T1000 (cell line): ENCODE results near the gene MARCHF7.
"Not testable (repeated sequence)": the region's sequence is repeated elsewhere in the genome, so short reads cannot be mapped to it uniquely, and the experiment has no call there.

Source experiments
- DNase-seq: peaks from one replicate; lab custom pipeline; 2025; ENCODE audit warnings: mixed read lengths; lab: John Stamatoyannopoulos, UW

MARCHF7 gene

GRCh38 chr2:159716857-159717256 is 4.6 kb downstream of the MARCHF7 start:
- no peak for DNase-seq

- no peak for DNase-seq
Measured at GRCh38 chr2:159720676-159721075, 8.4 kb downstream of the MARCHF7 start.

GRCh38 chr2:159722580-159722979 is 10.3 kb downstream of the MARCHF7 start:
- no peak for DNase-seq

GRCh38 chr2:159724795-159725572 is 12.7 kb downstream of the MARCHF7 start:
- not testable (repeated sequence) for DNase-seq

GRCh38 chr2:159725713-159726112 is 13.4 kb downstream of the MARCHF7 start:
- no peak for DNase-seq

GRCh38 chr2:159728629-159729028 is 16.3 kb downstream of the MARCHF7 start:
- DNase-seq: no peak

- no peak for DNase-seq
Measured at GRCh38 chr2:159735648-159736047, 23.3 kb downstream of the MARCHF7 start.

- no peak for DNase-seq
Measured at GRCh38 chr2:159736048-159736447, 23.7 kb downstream of the MARCHF7 start.

GRCh38 chr2:159737292-159737916 is 25.1 kb downstream of the MARCHF7 start:
- no peak for DNase-seq

GRCh38 chr2:159737917-159738296 is 25.6 kb downstream of the MARCHF7 start:
- no peak for DNase-seq

- DNase-seq: no peak
Measured at GRCh38 chr2:159738509-159739390, 26.4 kb downstream of the MARCHF7 start.

- DNase-seq: no peak
Measured at GRCh38 chr2:159742846-159743245, 30.5 kb downstream of the MARCHF7 start.

GRCh38 chr2:159744363-159744762 is 32.1 kb downstream of the MARCHF7 start:
- no peak for DNase-seq

- not testable (repeated sequence) for DNase-seq
Measured at GRCh38 chr2:159745237-159745636, 32.9 kb downstream of the MARCHF7 start.

- DNase-seq: no peak
Measured at GRCh38 chr2:159748089-159748488, 35.8 kb downstream of the MARCHF7 start.

GRCh38 chr2:159750873-159751272 is 38.6 kb downstream of the MARCHF7 start:
- no peak for DNase-seq

- DNase-seq: no peak
Measured at GRCh38 chr2:159753797-159754196, 41.5 kb downstream of the MARCHF7 start.

GRCh38 chr2:159755014-159755413 is 42.7 kb downstream of the MARCHF7 start:
- no peak for DNase-seq

- DNase-seq: no peak
Measured at GRCh38 chr2:159755788-159756187, 43.5 kb downstream of the MARCHF7 start.

GRCh38 chr2:159758239-159758638 is 45.9 kb downstream of the MARCHF7 start:
- no peak for DNase-seq

GRCh38 chr2:159758686-159759085 is 46.4 kb downstream of the MARCHF7 start:
- DNase-seq: no peak

- DNase-seq: no peak
Measured at GRCh38 chr2:159759577-159759976, 47.3 kb downstream of the MARCHF7 start.

GRCh38 chr2:159760326-159760725 is 48.0 kb downstream of the MARCHF7 start:
- no peak for DNase-seq
